Vein endothelial cell (primary cell): Measurements from ENCODE around the gene C9orf40. TPM values are rescaled to one million over a fixed set of nuclear protein-coding genes. Genes with fewer than 3 reads are reported as not detected.

Source experiments
- total RNA-seq: library from RNA; depleted of rRNA; stranded (reverse); fragments of >200 nt; gene quantifications from 2 replicates; pipeline ENCODE4 v1.2.3, GENCODE V29; 2012

Gene C9orf40, protein sequence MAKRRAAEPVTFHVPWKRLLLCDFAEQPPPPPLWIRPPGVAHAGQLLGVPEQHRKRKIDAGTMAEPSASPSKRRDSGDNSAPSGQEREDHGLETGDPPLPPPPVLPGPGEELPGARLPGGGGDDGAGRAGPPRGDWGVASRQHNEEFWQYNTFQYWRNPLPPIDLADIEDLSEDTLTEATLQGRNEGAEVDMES
- 2.9 and 5.3 TPM in 2 replicates for total RNA-seq

DNA sequence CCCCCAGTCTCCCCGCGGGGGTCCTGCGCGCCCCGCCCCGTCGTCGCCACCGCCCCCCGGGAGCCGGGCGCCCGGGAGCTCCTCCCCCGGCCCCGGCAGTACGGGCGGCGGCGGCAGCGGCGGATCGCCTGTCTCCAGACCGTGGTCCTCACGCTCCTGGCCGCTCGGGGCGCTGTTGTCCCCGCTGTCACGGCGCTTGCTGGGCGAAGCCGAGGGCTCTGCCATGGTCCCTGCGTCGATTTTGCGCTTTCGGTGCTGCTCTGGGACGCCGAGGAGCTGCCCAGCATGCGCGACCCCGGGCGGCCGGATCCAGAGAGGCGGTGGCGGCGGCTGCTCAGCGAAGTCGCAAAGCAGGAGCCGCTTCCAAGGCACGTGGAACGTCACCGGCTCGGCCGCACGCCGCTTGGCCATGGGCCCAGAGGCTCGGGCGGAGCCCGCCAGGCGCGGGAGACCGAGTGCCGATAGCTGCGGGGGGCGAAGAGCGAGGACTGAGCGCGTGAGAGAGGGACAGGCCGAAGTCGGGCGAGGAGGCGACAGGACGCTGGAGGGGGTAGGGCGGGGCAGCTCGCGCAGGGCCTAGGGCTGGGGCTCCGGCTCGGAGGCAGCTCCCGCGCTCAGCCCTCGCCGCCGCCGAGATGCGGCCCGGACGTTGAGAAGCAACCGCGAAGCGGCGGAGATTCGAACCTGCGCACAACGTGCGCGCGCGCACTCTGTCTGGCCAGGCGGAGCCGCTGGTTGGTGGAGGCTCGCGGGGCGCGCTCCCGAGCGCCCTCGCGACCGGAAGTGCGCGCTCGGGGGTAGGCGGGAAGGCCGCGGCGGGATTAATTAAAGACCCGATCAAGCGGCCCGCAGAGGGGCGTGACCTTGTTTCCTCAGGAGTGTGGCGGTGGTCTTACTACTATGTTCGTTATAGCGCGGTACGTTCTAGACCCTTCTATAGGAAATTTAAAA is at the start of gene C9orf40:
C9orf40 (minus strand) TSS at position 712 of the 951 bp plus-strand sequence; CDS start at position 411, 301 bp downstream.

Other genes starting within 250 kb of the C9orf40 start
- 0.38 and 0.65 TPM in 2 replicates for gene TRPM6, start 65.0 kb downstream of the C9orf40 start, total RNA-seq
- 23.2 and 30.5 TPM in 2 replicates for gene CARNMT1, start 75.4 kb upstream of the C9orf40 start, total RNA-seq
- gene NMRK1, start 135.2 kb upstream of the C9orf40 start, total RNA-seq, result 20.0 and 26.1 TPM in 2 replicates
- 73.9 and 75.5 TPM in 2 replicates for gene OSTF1, start 135.6 kb upstream of the C9orf40 start, total RNA-seq